Effector CD4-positive, alpha-beta T cell (primary cell): Measurements from ENCODE around the gene OGFR.

Source experiments
- DNase-seq: peaks from one replicate; pipeline ENCODE4 v3.0.0-alpha.2; 2020

OGFR gene

DNA sequence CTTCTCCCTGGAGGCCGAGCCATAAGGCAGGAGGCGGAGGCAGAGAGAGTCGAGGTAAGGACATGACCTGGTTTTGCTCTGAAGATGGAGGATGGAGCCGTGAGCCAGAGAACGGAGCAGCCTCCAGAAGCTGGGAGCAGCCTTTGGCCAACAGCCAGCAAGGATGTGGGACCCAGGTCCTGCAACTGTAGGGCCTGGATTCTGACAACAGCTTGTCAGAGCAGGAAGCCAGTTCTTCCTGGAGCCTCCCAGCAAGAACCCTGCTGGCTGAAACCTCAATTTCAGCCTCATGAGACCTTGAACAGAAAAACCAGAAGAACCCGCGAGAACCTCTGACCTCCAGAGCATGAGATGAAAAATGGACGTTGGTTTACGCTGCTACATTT is 21.7 kb upstream of the OGFR start:
- DNase-seq, result no peak

GRCh38 chr20:62784497-62784896 is 20.1 kb upstream of the OGFR start:
- DNase-seq, result no peak

- no peak for DNase-seq
These were observed 19.2 kb upstream of the OGFR start for GRCh38 chr20:62785393-62785792.

GRCh38 chr20:62786157-62786556 is 18.5 kb upstream of the OGFR start:
- no peak for DNase-seq

DNA sequence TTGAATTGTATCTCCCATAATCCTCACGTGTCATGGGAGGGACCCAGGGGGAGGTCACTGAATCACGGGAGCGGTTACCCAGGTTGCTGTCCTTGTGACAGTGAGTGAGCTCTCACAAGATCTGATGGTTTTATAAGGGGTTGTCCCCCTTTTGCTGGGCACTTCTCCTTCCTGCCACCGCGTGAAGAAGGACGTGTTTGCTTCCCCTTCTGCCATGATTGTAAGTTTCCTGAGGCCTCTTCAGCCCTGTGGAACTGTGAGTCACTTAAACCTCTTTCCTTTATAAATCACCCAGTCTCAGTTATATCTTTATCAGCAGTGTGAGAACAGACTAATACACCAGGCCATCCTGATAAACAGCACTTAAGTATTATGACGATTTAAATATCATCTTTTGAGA is 17.3 kb upstream of the OGFR start:
- no peak for DNase-seq

DNA sequence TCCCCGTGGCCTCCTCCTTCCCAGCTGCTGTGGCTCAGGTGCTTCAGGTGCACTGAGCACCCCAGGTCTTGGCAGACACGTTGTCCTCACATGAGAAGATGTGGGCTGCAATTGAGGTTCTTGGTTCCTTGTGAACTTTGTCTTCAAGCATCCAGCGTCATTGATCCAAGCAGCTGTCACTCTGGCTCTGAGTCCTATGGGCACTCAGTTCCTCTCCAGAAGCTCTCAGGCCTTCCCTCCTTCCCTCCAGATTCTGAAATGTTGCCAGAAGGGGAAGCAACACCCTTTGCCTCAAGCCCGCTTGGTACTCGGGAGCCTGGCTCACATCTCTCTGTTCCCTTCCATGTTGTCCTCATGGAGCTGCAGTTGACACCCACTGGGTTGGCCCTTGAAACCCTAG is 16.8 kb upstream of the OGFR start:
- no peak for DNase-seq

- DNase-seq, result no peak
These were observed 16.0 kb upstream of the OGFR start for GRCh38 chr20:62788607-62789006.

DNA sequence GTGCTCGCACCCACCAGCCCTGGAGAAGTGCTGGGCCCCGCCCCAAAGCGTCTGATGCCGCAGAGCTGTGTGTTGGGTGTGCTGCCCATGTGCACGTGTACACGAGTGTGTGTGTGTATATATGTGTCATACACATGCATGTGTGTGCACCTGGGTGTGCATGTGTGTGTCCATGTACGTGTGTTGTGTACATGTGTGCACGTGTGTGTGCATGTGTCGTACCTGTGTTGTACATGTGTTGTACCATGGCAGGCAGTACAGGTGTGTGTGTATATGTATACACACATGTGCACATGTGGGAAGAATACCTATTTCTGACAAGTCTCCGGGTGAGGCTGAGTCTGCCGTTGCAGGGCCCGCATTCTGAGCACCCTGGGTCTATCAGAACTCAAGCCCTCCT is 14.6 kb upstream of the OGFR start:
- no peak for DNase-seq

- peak; percentile 54 for DNase-seq
These were observed 13.1 kb upstream of the OGFR start for GRCh38 chr20:62791301-62792181.

- no peak for DNase-seq
These were observed 12.3 kb upstream of the OGFR start for GRCh38 chr20:62792182-62792939.

GRCh38 chr20:62792940-62793756 is 11.5 kb upstream of the OGFR start:
- DNase-seq, result no peak

DNA sequence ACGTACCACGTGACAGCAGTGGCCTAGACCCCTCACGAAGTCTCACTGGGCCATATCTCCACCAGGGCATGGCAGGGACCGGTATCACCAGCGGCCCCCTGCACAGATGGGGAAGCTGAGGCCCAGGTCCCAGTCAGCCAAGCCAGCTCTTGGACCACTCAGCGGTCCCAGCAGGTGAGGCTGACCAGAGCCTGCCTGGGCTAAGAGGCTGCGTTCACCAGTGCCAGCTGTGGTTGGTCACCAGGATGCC is 11.0 kb upstream of the OGFR start:
- DNase-seq, result no peak

- peak; percentile 84 for DNase-seq
These were observed 10.5 kb upstream of the OGFR start for GRCh38 chr20:62794007-62794724.

- DNase-seq, result peak; percentile 53
These were observed 9.4 kb upstream of the OGFR start for GRCh38 chr20:62795023-62795761.

- DNase-seq, result no peak
These were observed 7.7 kb upstream of the OGFR start for GRCh38 chr20:62796699-62797491.

DNA sequence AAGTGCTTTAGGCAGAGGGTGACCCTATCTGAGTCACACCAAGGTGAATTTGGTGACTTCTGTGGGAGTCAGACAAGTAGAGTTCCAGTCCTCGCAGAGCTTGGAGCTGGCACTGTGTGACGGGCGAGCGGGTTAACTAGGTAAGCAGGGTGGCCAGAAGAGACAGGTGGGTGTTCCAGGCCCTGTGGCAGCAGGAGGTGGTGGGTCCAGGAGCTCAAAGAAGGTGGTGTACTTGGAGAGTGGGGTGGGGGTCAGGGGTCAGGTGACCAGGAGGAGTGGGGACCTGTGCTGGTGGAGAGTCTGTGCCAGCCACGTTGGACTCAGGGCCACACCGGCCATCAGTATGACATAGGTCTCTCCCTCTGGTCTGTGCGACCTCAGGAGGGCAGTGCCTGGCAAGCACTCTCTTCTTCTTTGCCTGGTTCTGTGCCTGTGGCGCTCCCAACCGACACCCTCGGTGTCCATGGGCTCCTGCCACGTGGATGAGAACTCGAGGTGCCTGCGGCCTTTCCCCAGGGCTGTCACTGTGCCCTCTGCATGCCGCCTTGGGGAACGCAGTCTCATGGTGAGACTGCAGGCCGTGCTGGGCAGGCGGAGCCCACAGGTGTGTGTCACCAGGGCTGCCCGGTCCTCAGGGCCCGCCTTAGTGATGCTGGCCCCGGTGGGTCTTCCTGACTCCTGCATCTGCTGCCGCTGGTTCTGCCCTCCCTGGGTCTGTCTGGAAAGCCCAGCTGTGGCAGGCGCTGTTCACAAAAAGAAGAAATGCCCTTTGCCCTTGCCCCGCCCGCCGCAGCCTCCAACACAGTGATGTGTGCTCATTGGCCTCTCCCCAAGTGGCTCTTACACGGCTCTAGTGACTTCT is 6.7 kb upstream of the OGFR start:
- DNase-seq, result no peak

DNA sequence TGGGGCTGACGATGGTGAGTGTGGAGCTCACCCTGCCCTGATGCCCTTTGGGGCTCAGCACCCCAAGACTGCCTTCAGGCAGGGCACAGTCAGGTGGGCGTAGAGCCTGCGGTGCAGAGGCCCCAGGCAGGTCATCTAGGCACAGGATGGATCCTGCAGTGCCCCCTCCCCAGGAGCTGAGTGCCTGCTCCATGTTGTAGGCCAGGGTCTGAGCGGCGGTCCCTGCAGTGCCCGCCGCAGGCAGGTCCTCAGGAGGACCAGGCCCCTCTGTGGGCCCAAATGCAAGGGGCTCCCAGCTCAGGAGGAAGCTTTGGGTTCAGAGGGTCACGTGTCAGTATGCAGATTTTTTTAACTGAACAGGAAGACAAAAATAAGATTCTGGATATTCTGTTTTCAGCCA is 5.6 kb upstream of the OGFR start:
- no peak for DNase-seq

- DNase-seq, result no peak
These were observed 5.2 kb upstream of the OGFR start for GRCh38 chr20:62799459-62799858.

DNA sequence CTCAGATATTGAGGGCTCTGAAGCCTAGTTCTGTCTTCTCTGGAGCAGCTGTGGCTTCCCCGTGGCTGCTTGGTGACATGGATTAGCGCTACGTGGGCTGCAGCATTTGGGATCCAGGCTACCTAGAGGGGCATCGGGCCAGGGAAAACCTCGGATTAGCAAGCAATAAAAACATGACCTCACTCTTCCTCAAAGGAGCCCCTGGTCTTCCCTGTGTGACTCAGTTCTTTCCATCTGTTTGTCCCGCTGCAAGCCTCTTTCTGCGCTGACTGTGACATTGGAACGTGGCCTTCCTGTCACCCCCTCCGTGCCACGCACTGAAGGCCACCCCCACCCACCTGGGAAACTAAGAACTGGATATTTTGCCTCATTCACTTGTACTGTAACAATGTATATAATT is 4.8 kb upstream of the OGFR start:
- DNase-seq, result no peak
